ENCODE data around the gene ADPGK.
A peak's percentile ranks its signal among the peaks of the same experiment; 100 is the strongest.

The ADPGK gene

GRCh38 chr15:72797338-72797689 lies 13.8 kb upstream of the ADPGK start:
- H3K4me3 Mint-ChIP-seq, result peak overlapping the region; percentile 82
- H3K4me1 Mint-ChIP-seq, result peaks cover 20% of the 10 kb centered on the region
- no peaks in the 10 kb centered on the region for H3K36me3 Mint-ChIP-seq
- H3K27ac Mint-ChIP-seq, result peak overlapping the region; percentile 32
- H3K9me3 Mint-ChIP-seq, result no peaks in the 10 kb centered on the region
- ATAC-seq (no peak), DNase-seq (ENCODE audit: low spot score in 2 of 2) (no peak)

- peak; percentile 90 for ATAC-seq
- Mint-ChIP-seq H3K4me1 (peaks cover 22% of the 10 kb centered on the region), H3K9me3 (no peaks in the 10 kb centered on the region), H3K4me3 (peak overlapping the region; percentile 82), H3K27ac (peak overlapping the region; percentile 79), H3K36me3 (no peaks in the 10 kb centered on the region)
- DNase-seq (ENCODE audit: low spot score in 2 of 2), result peak; percentile 35 to 67
These were observed 13.2 kb upstream of the ADPGK start for GRCh38 chr15:72796515-72797337.

DNA sequence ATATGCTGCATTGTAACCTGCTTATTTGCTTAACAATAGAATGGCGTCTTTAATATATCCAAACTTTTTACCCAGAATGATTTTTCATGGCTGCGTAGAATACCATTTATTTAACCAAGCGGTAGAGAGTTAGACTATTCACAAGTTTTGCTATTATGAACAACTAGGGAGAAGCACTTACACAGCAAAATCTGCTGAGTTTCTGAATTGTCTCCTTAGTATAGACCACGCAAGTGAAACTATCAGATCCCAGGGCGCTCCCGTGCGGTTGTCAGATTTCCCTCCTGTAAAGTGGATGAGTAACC lies 12.6 kb upstream of the ADPGK start:
- DNase-seq (ENCODE audit: low spot score in 2 of 2), result no peak
- peaks cover 22% of the 10 kb centered on the region for H3K4me1 Mint-ChIP-seq
- no peaks in the 10 kb centered on the region for H3K36me3 Mint-ChIP-seq
- ATAC-seq, result no peak
- H3K27ac Mint-ChIP-seq, result peak overlapping the region; percentile 79
- peak overlapping the region; percentile 82 for H3K4me3 Mint-ChIP-seq
- no peaks in the 10 kb centered on the region for H3K9me3 Mint-ChIP-seq

DNA sequence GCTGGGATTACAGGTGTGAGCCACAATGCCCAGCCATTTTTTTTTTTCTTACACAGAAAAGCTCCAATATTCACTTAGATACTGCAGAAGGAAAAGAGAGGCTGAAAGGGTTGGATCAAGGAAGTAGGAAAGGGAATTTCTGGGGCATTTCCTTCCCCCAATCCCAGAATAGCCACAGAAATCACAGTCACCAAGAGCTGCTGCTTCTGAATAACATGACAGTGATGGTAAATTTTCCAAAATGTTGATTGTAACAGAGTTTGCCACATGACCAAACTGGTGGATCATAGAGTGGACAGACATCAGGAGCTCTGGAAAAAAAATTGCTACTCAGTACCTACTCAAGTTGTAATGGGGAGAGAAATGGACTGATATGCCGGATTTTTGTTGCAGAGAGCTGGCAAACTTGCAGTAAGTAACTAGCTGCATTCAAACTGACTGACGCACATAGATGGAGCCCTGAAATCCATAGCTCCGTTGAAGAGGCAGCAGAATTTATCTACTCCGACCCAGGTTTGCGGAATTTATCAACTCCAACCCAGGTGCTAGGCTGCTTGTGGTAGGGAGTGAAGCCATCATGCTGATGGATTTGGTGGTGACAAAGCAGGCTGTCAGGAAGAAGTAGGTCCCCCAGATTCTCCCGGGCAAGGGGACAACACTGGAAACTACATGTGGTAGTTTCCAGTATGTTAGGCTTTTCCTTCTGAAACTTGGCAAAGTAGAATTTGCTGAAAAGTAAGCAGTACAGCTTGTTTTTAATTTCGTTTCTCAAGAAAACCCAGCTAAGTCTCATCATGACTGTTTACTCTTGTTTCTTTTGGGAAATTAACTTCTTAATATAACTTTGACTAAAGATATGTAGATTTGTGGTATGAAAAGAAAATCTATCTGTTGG lies 10.5 kb upstream of the ADPGK start:
- H3K4me1 Mint-ChIP-seq, result peaks cover 22% of the 10 kb centered on the region
- ATAC-seq (no peak), DNase-seq (ENCODE audit: low spot score in 2 of 2) (no peak)
- H3K27ac Mint-ChIP-seq, result no peak overlapping the region
- no peaks in the 10 kb centered on the region for H3K9me3 Mint-ChIP-seq
- H3K4me3 Mint-ChIP-seq, result no peak overlapping the region
- H3K36me3 Mint-ChIP-seq, result no peaks in the 10 kb centered on the region

DNA sequence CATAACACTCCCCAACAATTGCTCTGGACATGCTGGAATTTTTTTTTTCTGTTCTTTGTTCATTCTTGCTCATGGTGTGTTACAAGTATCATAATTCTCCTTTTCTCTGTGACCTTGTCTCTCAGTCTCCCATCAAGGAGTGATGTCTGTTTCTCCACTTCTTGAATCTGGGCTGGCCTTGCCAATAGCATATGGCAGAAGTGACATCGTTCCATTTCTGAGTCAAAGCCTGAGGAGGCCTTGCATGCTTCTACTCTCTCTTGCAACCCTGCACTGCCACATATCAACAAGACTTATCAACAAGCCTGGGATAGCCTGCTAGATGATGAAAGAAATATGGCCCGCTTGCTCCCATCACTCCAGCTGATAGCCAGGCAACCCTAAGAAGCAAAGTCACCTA lies 8.9 kb upstream of the ADPGK start:
- Mint-ChIP-seq H3K4me3 (no peak overlapping the region), H3K36me3 (no peaks in the 10 kb centered on the region), H3K27ac (no peak overlapping the region), H3K9me3 (no peaks in the 10 kb centered on the region), H3K4me1 (peaks cover 17% of the 10 kb centered on the region)
- DNase-seq (ENCODE audit: low spot score in 2 of 2) (no peak), ATAC-seq (no peak)

DNA sequence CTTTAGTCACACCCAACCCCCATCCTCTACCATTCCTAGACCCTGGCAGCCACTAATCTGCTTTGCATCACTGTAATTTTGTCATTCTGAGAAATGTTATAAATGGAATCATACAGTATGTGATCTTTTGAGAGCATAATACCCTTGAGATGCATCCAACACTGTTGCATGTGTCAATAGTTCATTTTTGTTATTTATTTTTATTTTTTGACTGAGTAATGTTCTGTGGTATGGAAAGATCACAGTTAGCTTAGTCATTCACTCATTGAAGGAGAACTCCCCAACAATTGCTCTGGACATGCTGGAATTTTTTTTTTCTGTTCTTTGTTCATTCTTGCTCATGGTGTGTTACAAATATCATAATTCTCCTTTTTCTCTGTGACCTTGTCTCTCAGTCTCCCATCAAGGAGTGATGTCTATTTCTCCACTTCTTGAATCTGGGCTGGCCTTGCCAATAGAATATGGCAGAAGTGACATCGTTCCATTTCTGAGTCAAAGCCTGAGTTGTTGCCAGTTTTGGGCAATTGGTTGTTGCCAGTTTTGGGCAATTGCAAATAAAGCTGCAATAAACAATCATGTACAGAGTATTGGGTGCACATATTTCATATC lies 6.8 kb upstream of the ADPGK start:
- H3K4me3 Mint-ChIP-seq, result no peak overlapping the region
- DNase-seq (ENCODE audit: low spot score in 2 of 2) (no peak), ATAC-seq (no peak)
- H3K9me3 Mint-ChIP-seq, result no peaks in the 10 kb centered on the region
- peaks cover 3% of the 10 kb centered on the region for H3K36me3 Mint-ChIP-seq
- peaks cover 24% of the 10 kb centered on the region for H3K4me1 Mint-ChIP-seq
- no peak overlapping the region for H3K27ac Mint-ChIP-seq

DNA sequence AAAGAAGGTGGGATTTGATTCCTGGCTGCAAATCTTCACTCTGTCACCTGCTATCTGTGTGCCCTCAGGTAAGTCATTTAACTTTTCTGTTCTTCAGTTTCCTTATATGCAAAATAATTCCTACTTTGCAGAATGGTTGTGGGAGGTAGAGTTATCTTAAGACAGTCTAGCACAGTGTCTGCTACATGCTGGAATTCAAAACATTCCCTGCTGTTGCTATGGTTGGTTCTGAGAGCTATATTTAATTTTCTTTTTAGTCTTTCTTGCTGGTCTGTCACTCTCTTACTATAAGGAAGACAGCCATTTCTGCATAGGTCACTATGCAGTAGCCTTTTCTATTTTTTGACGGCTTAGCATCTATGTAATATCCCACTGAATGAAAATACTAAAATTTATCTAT lies 4.0 kb upstream of the ADPGK start:
- Mint-ChIP-seq H3K4me3 (peak overlapping the region; percentile 75), H3K27ac (no peak overlapping the region)

GRCh38 chr15:72786676-72787345 lies 3.3 kb upstream of the ADPGK start:
- Mint-ChIP-seq H3K4me1 (peaks cover 31% of the 10 kb centered on the region), H3K9me3 (no peaks in the 10 kb centered on the region), H3K4me3 (peak overlapping the region; percentile 75), H3K27ac (peak overlapping the region; percentile 88), H3K36me3 (peaks cover 32% of the 10 kb centered on the region)
- DNase-seq (ENCODE audit: low spot score in 2 of 2) (no peak), ATAC-seq (no peak)

More for the DNA sequence above, 4.0 kb upstream of the ADPGK start:
- peaks cover 35% of the 10 kb centered on the region for H3K4me1 Mint-ChIP-seq
- peaks cover 29% of the 10 kb centered on the region for H3K36me3 Mint-ChIP-seq
- no peaks in the 10 kb centered on the region for H3K9me3 Mint-ChIP-seq
- no peak for DNase-seq (ENCODE audit: low spot score in 2 of 2)
- ATAC-seq, result no peak

GRCh38 chr15:72786242-72786641 lies 2.7 kb upstream of the ADPGK start:
- DNase-seq (ENCODE audit: low spot score in 2 of 2) (no peak), ATAC-seq (no peak)
- Mint-ChIP-seq H3K27ac (peak overlapping the region; percentile 88), H3K9me3 (no peaks in the 10 kb centered on the region), H3K4me3 (peak overlapping the region; percentile 75), H3K36me3 (peaks cover 37% of the 10 kb centered on the region), H3K4me1 (peaks cover 37% of the 10 kb centered on the region)

- no peaks in the 10 kb centered on the region for H3K9me3 Mint-ChIP-seq
- peaks cover 41% of the 10 kb centered on the region for H3K4me1 Mint-ChIP-seq
- peak overlapping the region; percentile 88 for H3K27ac Mint-ChIP-seq
- peak overlapping the region; percentile 75 for H3K4me3 Mint-ChIP-seq
- DNase-seq (ENCODE audit: low spot score in 2 of 2) (no peak), ATAC-seq (no peak)
- peaks cover 41% of the 10 kb centered on the region for H3K36me3 Mint-ChIP-seq
These were observed 2.3 kb upstream of the ADPGK start for GRCh38 chr15:72785841-72786240.

DNA sequence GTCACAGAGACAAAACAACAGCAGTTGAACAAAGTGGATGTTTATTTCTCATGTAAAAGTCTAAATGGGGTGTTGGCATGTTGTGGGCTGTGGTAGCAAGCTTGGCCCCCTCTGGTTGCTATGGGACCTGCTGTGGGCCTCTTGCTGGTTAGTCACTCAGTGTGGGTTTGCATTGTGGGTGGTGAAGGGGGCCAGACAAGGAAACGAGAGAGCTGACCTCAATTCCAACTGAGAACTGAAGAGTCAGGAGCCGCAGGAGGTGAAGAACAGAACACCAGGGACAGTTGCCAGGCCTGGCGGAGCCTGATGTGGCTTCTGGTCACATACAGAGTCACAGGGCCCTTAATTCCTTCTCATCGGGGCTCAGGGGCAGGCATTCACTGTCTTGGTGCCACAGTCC lies 1.9 kb upstream of the ADPGK start:
- ATAC-seq (peak; percentile 74), DNase-seq (ENCODE audit: low spot score in 2 of 2) (peak; percentile 54 to 79)
- no peaks in the 10 kb centered on the region for H3K9me3 Mint-ChIP-seq

DNA sequence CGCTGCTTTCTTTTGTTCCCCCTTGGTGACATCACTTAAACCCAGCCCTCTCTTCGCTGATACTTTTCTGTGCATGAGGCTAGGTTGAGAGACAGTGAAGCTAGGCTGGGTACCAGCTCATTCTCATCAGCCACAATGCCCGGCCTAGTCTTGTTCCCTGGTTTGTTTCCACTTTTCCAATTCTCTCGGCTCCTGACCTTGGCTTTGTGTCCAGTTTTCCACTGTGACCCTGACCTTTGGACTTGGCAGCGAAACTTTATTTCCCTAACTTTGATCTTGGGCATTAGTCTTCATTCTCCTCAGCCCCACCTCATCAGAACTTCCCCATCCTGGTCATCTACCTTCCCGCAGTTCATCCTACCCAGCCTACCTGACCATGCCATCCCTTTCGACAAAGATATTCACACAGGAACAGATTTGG lies 908 bp upstream of the ADPGK start:
- peak; percentile 53 for ATAC-seq
- H3K4me3 Mint-ChIP-seq, result peak overlapping the region; percentile 75
- H3K9me3 Mint-ChIP-seq, result no peaks in the 10 kb centered on the region
- H3K27ac Mint-ChIP-seq, result peak overlapping the region; percentile 88
- H3K36me3 Mint-ChIP-seq, result peaks cover 55% of the 10 kb centered on the region
- peaks cover 53% of the 10 kb centered on the region for H3K4me1 Mint-ChIP-seq
- DNase-seq (ENCODE audit: low spot score in 2 of 2), result no peak

More for the DNA sequence above, 1.9 kb upstream of the ADPGK start:
- peaks cover 45% of the 10 kb centered on the region for H3K4me1 Mint-ChIP-seq
- H3K4me3 Mint-ChIP-seq, result peak overlapping the region; percentile 75
- peaks cover 45% of the 10 kb centered on the region for H3K36me3 Mint-ChIP-seq
- H3K27ac Mint-ChIP-seq, result peak overlapping the region; percentile 88

DNA sequence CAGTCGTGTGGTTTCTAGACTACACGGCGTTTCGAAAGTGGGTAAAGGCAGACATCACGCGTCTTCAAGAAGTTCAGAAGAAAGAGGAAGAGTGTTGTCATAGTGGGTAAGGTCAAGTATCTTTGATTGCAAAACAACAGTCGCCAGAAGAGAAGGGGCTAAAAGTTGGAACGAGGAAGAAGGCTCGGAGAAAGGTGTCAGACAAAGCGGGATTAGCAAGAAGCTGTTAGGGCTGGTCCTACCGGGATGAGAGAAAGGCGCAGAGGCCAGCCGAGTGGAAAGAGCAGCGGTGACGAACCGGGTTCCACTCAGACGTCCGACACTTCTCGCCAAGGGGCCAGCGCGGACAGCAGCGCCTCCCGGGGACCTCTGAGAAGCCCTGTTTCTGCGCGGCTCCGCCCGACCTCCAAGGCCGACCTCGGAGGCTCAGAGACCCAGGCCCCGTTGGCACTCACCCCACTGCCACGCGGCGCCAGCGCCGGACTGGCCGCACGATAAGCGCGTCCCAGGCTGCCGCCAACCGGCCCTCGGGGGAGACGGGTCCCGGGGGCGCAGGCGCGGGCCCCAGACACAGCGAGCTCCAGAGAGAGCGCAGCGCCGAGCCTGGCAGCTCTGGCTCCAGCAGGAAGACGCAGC lies 436 bp downstream of the ADPGK start:
- H3K4me1 Mint-ChIP-seq, result peaks cover 65% of the 10 kb centered on the region
- H3K9me3 Mint-ChIP-seq, result no peaks in the 10 kb centered on the region
- peaks cover 68% of the 10 kb centered on the region for H3K36me3 Mint-ChIP-seq
- DNase-seq (ENCODE audit: low spot score in 2 of 2) (peak in 1 of 2 donors; percentile 44), ATAC-seq (peak; percentile 43)
- H3K4me3 Mint-ChIP-seq, result peak overlapping the region; percentile 75
- H3K27ac Mint-ChIP-seq, result peak overlapping the region; percentile 88

DNA sequence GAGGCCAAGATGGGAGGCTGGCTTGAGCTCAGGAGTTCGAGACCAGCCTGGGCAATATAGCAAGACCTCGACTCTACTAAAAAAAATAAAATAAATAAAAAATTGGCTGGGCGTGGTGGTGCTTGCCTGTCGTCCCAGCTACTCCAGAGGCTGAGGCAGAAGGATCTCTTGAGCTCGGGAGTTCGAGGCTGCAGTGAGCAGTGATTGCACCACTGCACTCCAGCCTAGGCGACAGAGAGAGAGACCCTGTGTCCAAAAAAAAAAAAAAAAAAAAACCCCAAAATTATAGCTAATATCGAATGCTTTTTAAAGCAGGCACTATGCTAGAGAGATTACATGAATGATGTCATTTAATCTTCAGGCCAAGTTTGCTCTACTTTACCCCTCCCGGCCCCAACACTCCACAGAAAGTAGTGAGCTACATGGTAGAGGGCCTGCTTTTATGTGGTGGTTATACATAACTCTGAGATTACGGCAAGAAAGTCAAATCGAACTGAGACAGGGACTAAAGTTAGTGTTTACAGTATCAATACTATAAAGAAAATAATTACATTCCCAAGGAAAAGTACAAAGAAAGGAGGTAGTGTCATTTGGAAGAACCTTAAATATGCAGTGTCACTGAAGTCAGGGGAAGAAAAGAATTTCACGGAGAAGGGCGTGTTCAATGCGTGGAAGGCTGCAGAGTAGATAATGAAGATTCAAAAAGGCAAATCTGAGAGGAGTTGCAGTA lies 1.1 kb downstream of the ADPGK start:
- H3K4me1 Mint-ChIP-seq, result peaks cover 66% of the 10 kb centered on the region
- ATAC-seq, result no peak
- H3K9me3 Mint-ChIP-seq, result no peaks in the 10 kb centered on the region
- DNase-seq (ENCODE audit: low spot score in 2 of 2), result no peak
- peak overlapping the region; percentile 75 for H3K4me3 Mint-ChIP-seq
- H3K27ac Mint-ChIP-seq, result peak overlapping the region; percentile 88
- H3K36me3 Mint-ChIP-seq, result peaks cover 75% of the 10 kb centered on the region

All from stimulated activated effector memory CD8-positive, alpha-beta T cell treated with anti-CD3 and anti-CD28 coated beads, Interleukin-12 subunit alpha, Interleukin-12 subunit beta, amount 100 ng/mL, for 72 hours (primary cell).